Measurements from ENCODE around the gene ARL4C.

ARL4C gene

GRCh38 chr2:234480337-234480736, 16.5 kb downstream of the ARL4C start:
- Histone ChIP-seq H3K9me3 (ENCODE audit: insufficient read depth, low read depth, low read length) (no peaks in the 10 kb centered on the region), H3K27me3 (ENCODE audit: insufficient read depth, low read length, poor library complexity, severe bottlenecking) (no peaks in the 10 kb centered on the region), H3K4me1 (ENCODE audit: insufficient read depth, low read length, poor library complexity, severe bottlenecking) (peaks cover 20% of the 10 kb centered on the region), H3F3A (ENCODE audit: low read depth) (peaks cover 2% of the 10 kb centered on the region; the same call in 1 of the 2 replicates), H4K20me1 (ENCODE audit: insufficient read depth, low read length, poor library complexity, severe bottlenecking) (no peaks in the 10 kb centered on the region), H3K4me3 (ENCODE audit: low read length, poor library complexity, severe bottlenecking) (no peak overlapping the region), H2AFZ (ENCODE audit: low read length) (no peak overlapping the region), H3K4me2 (ENCODE audit: low read depth, low read length, poor library complexity, severe bottlenecking) (no peak overlapping the region), H3K79me2 (ENCODE audit: insufficient read depth, low read length) (no peaks in the 10 kb centered on the region), H3K9me2 (replicated peaks; ENCODE audit: low read depth, low read length) (no peaks in the 10 kb centered on the region), H3K36me3 (ENCODE audit: insufficient read depth, low read length) (no peaks in the 10 kb centered on the region), H3K9ac (ENCODE audit: low read depth, low read length, poor library complexity, severe bottlenecking) (no peak overlapping the region)
- TF ChIP-seq CTCF (conservative IDR thresholded peaks at IDR 0.05; ENCODE audit: low read length) (no peak), EZH2phosphoT487 (IDR thresholded peaks at IDR 0.05; ENCODE audit: borderline replicate concordance) (no peak)

DNA sequence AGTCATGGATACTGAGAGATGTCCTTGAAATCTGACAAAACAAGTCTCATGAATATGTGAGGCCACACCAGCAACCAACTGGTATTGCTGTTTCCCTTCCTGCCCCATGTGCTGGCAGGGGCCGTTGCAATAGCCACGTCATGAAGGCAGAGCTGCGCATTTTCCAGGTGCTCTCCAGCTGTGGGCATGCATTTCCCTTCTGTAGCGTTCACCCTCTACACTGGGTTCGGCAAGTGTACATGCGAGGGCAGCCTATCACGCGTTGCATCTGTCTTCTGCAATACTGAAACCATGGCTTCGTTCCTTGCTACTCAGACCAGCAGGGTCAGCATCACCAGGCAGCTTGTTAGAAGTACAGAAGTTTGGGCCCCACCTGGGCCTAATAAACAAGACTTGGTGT, 17.4 kb downstream of the ARL4C start:
- no peak overlapping the region for H3K4me3 ChIP-seq (ENCODE audit: low read length, poor library complexity, severe bottlenecking)
- H3K4me2 ChIP-seq (ENCODE audit: low read depth, low read length, poor library complexity, severe bottlenecking) = no peak overlapping the region
- H3K79me2 ChIP-seq (ENCODE audit: insufficient read depth, low read length) = no peaks in the 10 kb centered on the region
- H3K9me3 ChIP-seq (ENCODE audit: insufficient read depth, low read depth, low read length) = no peaks in the 10 kb centered on the region
- H3K9me2 ChIP-seq (replicated peaks; ENCODE audit: low read depth, low read length) = no peaks in the 10 kb centered on the region
- no peak overlapping the region for H3K9ac ChIP-seq (ENCODE audit: low read depth, low read length, poor library complexity, severe bottlenecking)
- H3F3A ChIP-seq (ENCODE audit: low read depth) = peaks cover 2% of the 10 kb centered on the region; the same call in 1 of the 2 replicates
- no peaks in the 10 kb centered on the region for H3K36me3 ChIP-seq (ENCODE audit: insufficient read depth, low read length)
- TF ChIP-seq CTCF (conservative IDR thresholded peaks at IDR 0.05; ENCODE audit: low read length) (no peak), EZH2phosphoT487 (IDR thresholded peaks at IDR 0.05; ENCODE audit: borderline replicate concordance) (no peak)
- H3K27me3 ChIP-seq (ENCODE audit: insufficient read depth, low read length, poor library complexity, severe bottlenecking) = no peaks in the 10 kb centered on the region
- H2AFZ ChIP-seq (ENCODE audit: low read length) = no peak overlapping the region
- H3K4me1 ChIP-seq (ENCODE audit: insufficient read depth, low read length, poor library complexity, severe bottlenecking) = peaks cover 12% of the 10 kb centered on the region
- no peaks in the 10 kb centered on the region for H4K20me1 ChIP-seq (ENCODE audit: insufficient read depth, low read length, poor library complexity, severe bottlenecking)

DNA sequence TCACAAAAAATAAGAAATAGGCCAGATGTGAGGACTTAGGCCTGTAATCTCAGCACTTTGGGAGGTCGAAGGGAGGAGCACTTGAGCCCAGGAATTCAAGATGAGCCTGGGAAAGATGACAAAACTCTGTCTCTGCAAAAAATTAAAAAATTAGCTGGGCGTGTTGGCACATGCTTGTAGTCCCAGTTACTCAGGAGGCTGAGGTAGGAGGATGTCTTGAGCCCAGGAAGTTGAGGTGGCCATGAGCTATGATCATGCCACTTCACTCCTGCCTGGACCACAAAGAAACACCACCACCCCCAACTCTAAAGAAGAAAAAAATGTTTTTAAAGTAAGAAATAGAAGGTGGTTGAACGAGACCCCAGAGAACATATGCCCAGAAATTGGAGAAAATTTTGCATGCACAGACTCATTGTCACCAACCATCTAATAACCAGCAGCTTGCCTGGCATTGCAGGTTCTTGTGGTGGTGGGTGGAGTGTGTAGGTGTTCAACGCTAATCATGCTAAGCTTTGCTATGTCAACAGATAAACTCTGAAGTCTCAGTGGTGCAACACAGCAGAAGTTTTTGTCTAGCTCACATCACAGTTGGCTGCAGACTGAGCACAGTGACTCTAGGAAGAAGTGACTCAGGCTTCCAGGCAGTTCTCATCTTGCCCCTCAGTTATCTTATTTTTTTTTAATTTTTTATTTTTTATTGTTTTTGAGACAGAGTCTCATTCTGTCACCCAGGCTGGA, 18.6 kb downstream of the ARL4C start:
- TF ChIP-seq EZH2phosphoT487 (IDR thresholded peaks at IDR 0.05; ENCODE audit: borderline replicate concordance) (no peak), CTCF (conservative IDR thresholded peaks at IDR 0.05; ENCODE audit: low read length) (no peak)
- Histone ChIP-seq H3K4me2 (ENCODE audit: low read depth, low read length, poor library complexity, severe bottlenecking) (no peak overlapping the region), H3K79me2 (ENCODE audit: insufficient read depth, low read length) (no peaks in the 10 kb centered on the region), H3K4me1 (ENCODE audit: insufficient read depth, low read length, poor library complexity, severe bottlenecking) (peaks cover 7% of the 10 kb centered on the region), H3K9ac (ENCODE audit: low read depth, low read length, poor library complexity, severe bottlenecking) (no peak overlapping the region), H3K4me3 (ENCODE audit: low read length, poor library complexity, severe bottlenecking) (no peak overlapping the region), H3K36me3 (ENCODE audit: insufficient read depth, low read length) (no peaks in the 10 kb centered on the region), H3K27me3 (ENCODE audit: insufficient read depth, low read length, poor library complexity, severe bottlenecking) (no peaks in the 10 kb centered on the region), H3K9me2 (replicated peaks; ENCODE audit: low read depth, low read length) (no peaks in the 10 kb centered on the region), H3K9me3 (ENCODE audit: insufficient read depth, low read depth, low read length) (no peaks in the 10 kb centered on the region), H3F3A (ENCODE audit: low read depth) (no peaks in the 10 kb centered on the region), H4K20me1 (ENCODE audit: insufficient read depth, low read length, poor library complexity, severe bottlenecking) (no peaks in the 10 kb centered on the region), H2AFZ (ENCODE audit: low read length) (no peak overlapping the region)
